Ovary (tissue), 9 donors: ENCODE measurements around the gene KRT33A. TPM values are rescaled to one million over a fixed set of nuclear protein-coding genes. Genes with fewer than 3 reads are reported as not detected.
A peak's percentile ranks its signal among the peaks of the same experiment; 100 is the strongest.

ENCODE experiments used
- DNase-seq, 5 donors: peaks; one replicate each; pipeline ENCODE4 v3.0.0-alpha.2; 2019 to 2020
- H3K27ac ChIP-seq, 2 donors: fragments of 200-600 bp; one replicate each; pipeline versions ENCODE4 v1.5.1 to v1.8.0; 2019 to 2022
- H3K27me3 ChIP-seq: fragments of 200-600 bp; one replicate; pipeline ENCODE4 v1.8.0; 2022
- H3K36me3 ChIP-seq: fragments of 200-600 bp; sonication (generic); one replicate; pipeline ENCODE4 v1.5.1; 2019
- H3K4me1 ChIP-seq: one replicate; pipeline ENCODE4 v1.8.1; 2013; ENCODE audit warnings: mild to moderate bottlenecking, moderate library complexity; ENCODE audit not compliant: insufficient read depth
- H3K4me3 ChIP-seq: fragments of 200-600 bp; sonication (generic); one replicate; pipeline ENCODE4 v1.5.1; 2017
- H3K9me3 ChIP-seq, 2 donors: fragments of 200-600 bp in 1 of 2; sonication (generic) in 1 of 2; one replicate each; pipeline versions ENCODE4 v1.5.1 to v1.8.1; 2013 to 2019; ENCODE audit warnings: mild to moderate bottlenecking in 1 of 2, moderate library complexity in 1 of 2
- CTCF ChIP-seq, 3 donors: fragments of 450-650 bp in 2 of 3; fragments of 200-600 bp in 1 of 3; IDR thresholded peaks; one replicate each; pipeline versions ENCODE4 v1.5.1 to v1.8.0; 2016 to 2022; ENCODE audit warnings: antibody characterized with exemption in 3 of 3, mild to moderate bottlenecking in 1 of 3
- EP300 ChIP-seq: sonication (generic); formaldehyde crosslinking; IDR thresholded peaks from one replicate; pipeline ENCODE4 v1.6.1; 2017; ENCODE audit warnings: antibody characterized with exemption
- POLR2A ChIP-seq: fragments of 450-650 bp; IDR thresholded peaks from one replicate; pipeline ENCODE4 v1.6.1; 2017; ENCODE audit warnings: antibody characterized with exemption, mild to moderate bottlenecking, moderate library complexity
- WGBS, 3 donors: extraction: QIAGEN DNeasy Blood & Tissue Kit in 1 of 3; methylation state at CpG; one replicate each; pipeline versions ENCODE4 v1.1.5 to v1.1.7; 2013 to 2017; 5-methylcytosine and 5-hydroxymethylcytosine counted together
- intact Hi-C, 4 donors: fragments of 100-400 bp; cut with DNase I; formaldehyde crosslinking; loops; one replicate each; pipeline versions ENCODE4 v1.11.0 to v1.15.1; 2022 to 2023
- polyA plus RNA-seq, 2 donors: library from polyadenylated mRNA; stranded (reverse); fragments of 200-250 nt in 1 of 2; fragments of 350-450 nt in 1 of 2; fragmentation: Illumina TruSeq in 1 of 2; extraction: RNeasy Lipid Tissue Mini Kit (QIAGEN cat#74804) in 1 of 2; gene quantifications; one replicate each; pipeline ENCODE4 v1.2.3, GENCODE V29; 2013 to 2014
- total RNA-seq, 7 donors: library from RNA; depleted of rRNA in 2 of 7; stranded (reverse); fragments of >200 nt in 2 of 7; fragmentation: NEBNext Ultra II Directional in 3 of 7; extraction: Animal tissue kit (Norgen Biotek cat#: 25700) in 3 of 7; gene quantifications; one replicate each; pipeline versions ENCODE4 v1.1.0 to v1.2.4, GENCODE V29; 2016 to 2023
- donor health status: DM: no; HTN: no; CAD: no; lungs with moderate emphysema.
- donor health status: DM: no; HTN: no; CAD: no.
- donor health status: Bipolar disorder and iron deficiency.
- donor health status: DM: yes; HTN: yes; CAD: no.
- donor health status: DM: no; HTN: no; CAD: no.
- donor health status: DM: yes; HTN: yes; CAD: no.

The KRT33A gene
- total and polyA plus RNA-seq, 9 donors: not detected

DNA sequence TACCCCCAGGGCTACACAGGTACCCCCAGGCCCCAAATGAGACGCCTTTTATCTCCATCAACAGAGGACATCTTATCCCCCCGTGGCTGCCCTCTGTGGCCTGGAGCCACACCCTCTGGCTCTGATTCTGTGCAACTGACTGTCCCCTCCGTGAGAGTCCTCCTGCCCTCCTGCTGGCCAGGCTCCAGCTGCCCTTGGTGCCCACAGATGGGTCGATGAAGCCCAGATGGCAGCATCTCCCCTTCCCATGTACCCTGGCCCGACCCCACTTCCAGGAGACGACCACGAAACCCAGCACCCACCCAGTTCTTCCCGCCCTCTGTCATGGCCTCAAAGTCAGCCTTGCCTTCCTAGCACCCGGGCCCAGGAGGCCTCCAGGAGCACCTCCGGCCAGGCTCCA, 25.5 kb downstream of the KRT33A start:
- Histone ChIP-seq H3K4me1 (peaks cover 4% of the 10 kb centered on the region), H3K27me3 (no peaks in the 10 kb centered on the region), H3K36me3 (no peaks in the 10 kb centered on the region), H3K4me3 (no peak overlapping the region), H3K27ac (no peak overlapping the region), H3K9me3 (no peaks in the 10 kb centered on the region)
- no peak for DNase-seq
- intact Hi-C loops: no loop called here
- 86 to 93% (median 92%) methylated on average over 10 of the region's 10 CpGs for WGBS, 3 donors
- TF ChIP-seq CTCF (IDR thresholded peaks at IDR 0.05) (no peak), POLR2A (no peak), EP300 (no peak)

- H3K36me3 ChIP-seq: no peaks in the 10 kb centered on the region
- no peak overlapping the region for H3K4me3 ChIP-seq
- peaks cover 4% of the 10 kb centered on the region for H3K4me1 ChIP-seq
- no peaks in the 10 kb centered on the region for H3K9me3 ChIP-seq
- no peak for DNase-seq
- H3K27ac ChIP-seq: no peak overlapping the region
- 74 to 83% (median 80%) methylated on average over 16 of the region's 16 CpGs for WGBS, 3 donors
- TF ChIP-seq EP300 (no peak), POLR2A (no peak), CTCF (IDR thresholded peaks at IDR 0.05) (no peak)
- no peaks in the 10 kb centered on the region for H3K27me3 ChIP-seq
- intact Hi-C loops: no loop called here
Observed at GRCh38 chr17:41324180-41325075, 26.2 kb downstream of the KRT33A start.

DNA sequence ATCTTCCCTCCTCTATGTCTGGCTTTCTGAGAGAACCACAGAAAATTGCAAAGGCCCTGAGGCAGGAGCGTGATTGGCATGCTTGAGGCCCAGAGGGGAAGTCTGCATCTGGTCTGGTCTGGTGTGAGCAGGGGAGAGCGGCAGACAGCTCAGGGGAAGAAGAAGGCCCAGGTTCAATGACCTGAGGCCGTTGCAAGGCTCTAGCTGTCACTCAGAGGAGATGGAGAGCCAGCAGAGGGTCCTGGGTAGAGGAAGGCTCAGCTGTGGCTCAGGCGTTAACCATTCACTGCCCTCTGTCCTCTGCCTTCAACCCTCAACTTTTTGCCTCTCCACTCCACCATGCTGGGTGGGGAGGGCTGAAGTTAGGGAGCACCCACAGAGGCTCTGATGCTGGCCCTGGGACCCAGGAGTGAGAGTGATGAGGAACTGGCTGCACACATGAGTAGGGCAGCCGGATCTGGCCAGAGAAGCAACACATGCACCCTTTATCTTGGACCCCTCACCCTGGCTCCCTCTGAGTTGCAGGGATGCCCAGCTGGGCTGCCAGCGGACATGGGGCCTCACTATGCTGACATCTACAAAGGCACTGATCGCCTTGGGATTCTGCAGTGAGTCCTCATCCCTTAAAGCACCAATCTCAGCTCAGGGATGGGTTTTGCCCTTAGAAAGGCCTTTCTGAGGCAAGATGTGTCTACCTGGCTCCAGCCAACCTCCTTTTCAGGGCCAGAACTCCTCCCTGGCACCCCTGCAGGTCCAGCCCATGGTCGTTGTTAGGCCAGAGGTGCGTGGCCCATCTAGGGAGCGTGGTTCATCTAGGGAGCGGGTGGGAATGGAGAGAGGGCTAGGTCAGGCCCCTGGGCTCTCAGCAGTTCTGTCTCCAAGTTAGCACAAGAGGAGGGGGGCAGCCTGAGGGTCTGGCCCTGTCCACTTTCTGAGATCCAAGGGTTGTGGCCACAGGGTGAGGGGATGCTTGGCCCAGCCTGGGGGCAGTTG, 27.4 kb downstream of the KRT33A start:
- H3K36me3 ChIP-seq: no peaks in the 10 kb centered on the region
- no peak overlapping the region for H3K4me3 ChIP-seq
- H3K4me1 ChIP-seq: peaks cover 4% of the 10 kb centered on the region
- no peaks in the 10 kb centered on the region for H3K27me3 ChIP-seq
- WGBS, 3 donors: 90 to 96% (median 94%) methylated on average over 11 of the region's 11 CpGs
- no peaks in the 10 kb centered on the region for H3K9me3 ChIP-seq
- TF ChIP-seq POLR2A: no peak
- TF ChIP-seq EP300: no peak
- TF ChIP-seq CTCF (IDR thresholded peaks at IDR 0.05): no peak
- no peak for DNase-seq
- no peak overlapping the region for H3K27ac ChIP-seq
- intact Hi-C loops: no loop called here

- WGBS, 3 donors: 32 to 35% (median 32%) methylated on average over 5 of the region's 5 CpGs
- intact Hi-C loops: no loop called here
- H3K27ac ChIP-seq: no peak overlapping the region
Observed at GRCh38 chr17:41322094-41322902, 28.3 kb downstream of the KRT33A start.

More at GRCh38 chr17:41322094-41322902, 28.3 kb downstream of the KRT33A start:
- H3K4me3 ChIP-seq: no peak overlapping the region
- no peaks in the 10 kb centered on the region for H3K27me3 ChIP-seq
- no peaks in the 10 kb centered on the region for H3K36me3 ChIP-seq
- no peaks in the 10 kb centered on the region for H3K9me3 ChIP-seq
- H3K4me1 ChIP-seq: no peaks in the 10 kb centered on the region
- no peak for DNase-seq
- TF ChIP-seq EP300 (no peak), POLR2A (no peak), CTCF (IDR thresholded peaks at IDR 0.05) (peak in 1 of 3 donors; percentile 51)
